ENCODE measurements around the gene SPA17.

DNA sequence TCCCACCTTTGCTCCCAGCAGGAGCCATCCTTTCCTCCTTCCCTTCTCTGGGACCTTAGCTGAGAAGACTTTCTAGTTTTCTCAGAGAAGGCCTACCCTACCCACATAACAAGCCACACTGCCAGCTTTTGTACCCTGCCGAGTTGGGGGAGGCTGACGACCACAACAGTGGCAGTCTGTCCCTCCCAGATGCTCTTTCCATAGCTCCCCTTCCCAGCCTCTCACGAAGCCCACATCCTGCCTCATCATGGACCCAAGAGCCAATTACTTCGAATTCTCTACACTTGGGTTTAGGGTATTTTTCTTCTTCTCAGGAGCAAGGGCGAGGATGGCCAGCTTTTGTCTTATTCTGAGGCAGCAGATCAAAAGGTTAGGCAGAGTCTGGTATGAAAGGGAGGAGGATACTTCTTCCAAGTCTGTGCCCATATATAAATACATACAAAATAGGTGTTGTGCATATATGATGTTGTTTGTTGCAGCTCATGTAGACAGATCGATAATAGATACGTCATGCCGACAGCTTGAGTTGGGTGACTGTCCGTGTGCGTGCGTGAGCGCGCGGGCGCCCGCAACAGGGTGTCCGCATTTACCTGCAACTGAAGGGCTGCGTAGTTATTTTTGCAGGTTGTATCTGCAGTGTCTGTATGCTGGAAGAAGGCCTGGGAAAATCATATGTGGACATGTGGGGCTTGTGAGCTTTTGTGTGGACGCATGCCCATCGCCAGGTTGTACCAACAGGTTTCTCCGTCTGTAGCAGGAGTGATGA, 65.2 kb downstream of the SPA17 start:
- TF ChIP-seq, protein P1, sequence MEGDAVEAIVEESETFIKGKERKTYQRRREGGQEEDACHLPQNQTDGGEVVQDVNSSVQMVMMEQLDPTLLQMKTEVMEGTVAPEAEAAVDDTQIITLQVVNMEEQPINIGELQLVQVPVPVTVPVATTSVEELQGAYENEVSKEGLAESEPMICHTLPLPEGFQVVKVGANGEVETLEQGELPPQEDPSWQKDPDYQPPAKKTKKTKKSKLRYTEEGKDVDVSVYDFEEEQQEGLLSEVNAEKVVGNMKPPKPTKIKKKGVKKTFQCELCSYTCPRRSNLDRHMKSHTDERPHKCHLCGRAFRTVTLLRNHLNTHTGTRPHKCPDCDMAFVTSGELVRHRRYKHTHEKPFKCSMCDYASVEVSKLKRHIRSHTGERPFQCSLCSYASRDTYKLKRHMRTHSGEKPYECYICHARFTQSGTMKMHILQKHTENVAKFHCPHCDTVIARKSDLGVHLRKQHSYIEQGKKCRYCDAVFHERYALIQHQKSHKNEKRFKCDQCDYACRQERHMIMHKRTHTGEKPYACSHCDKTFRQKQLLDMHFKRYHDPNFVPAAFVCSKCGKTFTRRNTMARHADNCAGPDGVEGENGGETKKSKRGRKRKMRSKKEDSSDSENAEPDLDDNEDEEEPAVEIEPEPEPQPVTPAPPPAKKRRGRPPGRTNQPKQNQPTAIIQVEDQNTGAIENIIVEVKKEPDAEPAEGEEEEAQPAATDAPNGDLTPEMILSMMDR (IDR thresholded peaks at IDR 0.05; ENCODE audit: insufficient read depth, low read depth, low read length): no peak
- TF ChIP-seq EZH2 (IDR thresholded peaks at IDR 0.05; ENCODE audit: insufficient read depth, low read length): no peak

All from astrocyte (in vitro differentiated cells and primary cell).